Measurements from ENCODE around the gene SOX8.

The SOX8 gene

GRCh38 chr16:938136-938535, 43.4 kb upstream of the SOX8 start:
- DNase-seq (ENCODE audit: extremely low read depth, low read depth), result no peak
- no peak overlapping the region for H3K4me3 ChIP-seq (replicated peaks; ENCODE audit: low read depth, low read length)

GRCh38 chr16:938752-939151, 42.8 kb upstream of the SOX8 start:
- no peak overlapping the region for H3K4me3 ChIP-seq (replicated peaks; ENCODE audit: low read depth, low read length)
- no peak for DNase-seq (ENCODE audit: extremely low read depth, low read depth)
- TF ChIP-seq CTCF (IDR thresholded peaks at IDR 0.05; ENCODE audit: low read depth, low read length, missing control alignments), result no peak

More at GRCh38 chr16:938136-938535, 43.4 kb upstream of the SOX8 start:
- no peak for TF ChIP-seq CTCF (IDR thresholded peaks at IDR 0.05; ENCODE audit: low read depth, low read length, missing control alignments)

GRCh38 chr16:939311-939710, 42.3 kb upstream of the SOX8 start:
- no peak for TF ChIP-seq CTCF (IDR thresholded peaks at IDR 0.05; ENCODE audit: low read depth, low read length, missing control alignments)
- no peak overlapping the region for H3K4me3 ChIP-seq (replicated peaks; ENCODE audit: low read depth, low read length)
- DNase-seq (ENCODE audit: extremely low read depth, low read depth), result no peak

- no peak overlapping the region for H3K4me3 ChIP-seq (replicated peaks; ENCODE audit: low read depth, low read length)
- DNase-seq (ENCODE audit: extremely low read depth, low read depth), result no peak
- no peak for TF ChIP-seq CTCF (IDR thresholded peaks at IDR 0.05; ENCODE audit: low read depth, low read length, missing control alignments)
Observed at GRCh38 chr16:939941-940340, 41.6 kb upstream of the SOX8 start.

GRCh38 chr16:942436-943060, 39.0 kb upstream of the SOX8 start:
- no peak for TF ChIP-seq CTCF (IDR thresholded peaks at IDR 0.05; ENCODE audit: low read depth, low read length, missing control alignments)
- DNase-seq (ENCODE audit: extremely low read depth, low read depth), result no peak
- H3K4me3 ChIP-seq (replicated peaks; ENCODE audit: low read depth, low read length), result no peak overlapping the region

- DNase-seq (ENCODE audit: extremely low read depth, low read depth), result no peak
Observed at GRCh38 chr16:943971-944370, 37.6 kb upstream of the SOX8 start.

More at GRCh38 chr16:943971-944370, 37.6 kb upstream of the SOX8 start:
- TF ChIP-seq CTCF (IDR thresholded peaks at IDR 0.05; ENCODE audit: low read depth, low read length, missing control alignments), result no peak
- no peak overlapping the region for H3K4me3 ChIP-seq (replicated peaks; ENCODE audit: low read depth, low read length)

Data from HFF-Myc (cell line).